ENCODE data around the gene XXYLT1. TPM values are rescaled to one million over a fixed set of nuclear protein-coding genes. Genes with fewer than 3 reads are reported as not detected.
A peak's percentile ranks its signal among the peaks of the same experiment; 100 is the strongest.
"Not testable (repeated sequence)": the region's sequence is repeated elsewhere in the genome, so short reads cannot be mapped to it uniquely, and the experiment has no call there.

The XXYLT1 gene
- total RNA-seq, 6 experiments from 2014 or later = 1.7 to 6.5 (median 2.1) TPM

GRCh38 chr3:195238081-195238571 lies 32.8 kb downstream of the XXYLT1 start:
- Histone ChIP-seq H3K36me3 (no peaks in the 10 kb centered on the region), H3K9me3 (no peaks in the 10 kb centered on the region), H3K27ac (peak overlapping the region; percentile 26 to 51 (median 43)), H3K27me3 (no peaks in the 10 kb centered on the region), H3K4me3 (no peak overlapping the region), H3K4me1 (no peaks in the 10 kb centered on the region)
- DNase-seq (no peak), ATAC-seq (no peak)
- TF ChIP-seq POLR2A (IDR thresholded peaks at IDR 0.05) (no peak), CTCF (IDR thresholded peaks at IDR 0.05) (no peak)
- WGBS (ENCODE audit: insufficient coverage, low coverage, low lambda C conversion rate, missing lambda C conversion rate) = 84% methylated on average over 12 of the region's 12 CpGs
- intact Hi-C loops (cut with DNase I) = no loop called here

- WGBS (ENCODE audit: insufficient coverage, low coverage, low lambda C conversion rate, missing lambda C conversion rate) = 85% methylated on average over 5 of the region's 10 CpGs
- intact Hi-C loops (cut with DNase I) = no loop called here
Measured at GRCh38 chr3:195236801-195237570, 34.0 kb downstream of the XXYLT1 start.

GRCh38 chr3:195236076-195236798 lies 34.7 kb downstream of the XXYLT1 start:
- TF ChIP-seq POLR2A (IDR thresholded peaks at IDR 0.05) = no peak
- TF ChIP-seq CTCF (IDR thresholded peaks at IDR 0.05) = no peak
- H3K4me3 ChIP-seq = no peak overlapping the region
- no peaks in the 10 kb centered on the region for H3K27me3 ChIP-seq
- no peaks in the 10 kb centered on the region for H3K9me3 ChIP-seq
- ATAC-seq (no peak), DNase-seq (no peak)
- 100% methylated on average over 1 of the region's 5 CpGs for WGBS (ENCODE audit: insufficient coverage, low coverage, low lambda C conversion rate, missing lambda C conversion rate)
- intact Hi-C loops (cut with DNase I) = no loop called here
- H3K36me3 ChIP-seq = no peaks in the 10 kb centered on the region
- H3K27ac ChIP-seq = no peak overlapping the region
- H3K4me1 ChIP-seq = no peaks in the 10 kb centered on the region

More at GRCh38 chr3:195236801-195237570, 34.0 kb downstream of the XXYLT1 start:
- Histone ChIP-seq H3K4me3 (no peak overlapping the region), H3K27ac (no peak overlapping the region), H3K36me3 (no peaks in the 10 kb centered on the region), H3K4me1 (no peaks in the 10 kb centered on the region), H3K27me3 (no peaks in the 10 kb centered on the region), H3K9me3 (no peaks in the 10 kb centered on the region)
- ATAC-seq (no peak), DNase-seq (no peak)
- TF ChIP-seq CTCF (IDR thresholded peaks at IDR 0.05) = no peak
- no peak for TF ChIP-seq POLR2A (IDR thresholded peaks at IDR 0.05)

GRCh38 chr3:195230244-195230643 lies 40.7 kb downstream of the XXYLT1 start:
- H3K4me3 ChIP-seq = no peak overlapping the region
- no peak for DNase-seq
- no peaks in the 10 kb centered on the region for H3K9me3 ChIP-seq
- 100% methylated on average over 1 of the region's 1 CpG for WGBS (ENCODE audit: insufficient coverage, low coverage, low lambda C conversion rate, missing lambda C conversion rate)
- no peak for TF ChIP-seq POLR2A (IDR thresholded peaks at IDR 0.05)
- no peak for TF ChIP-seq CTCF (IDR thresholded peaks at IDR 0.05)
- ATAC-seq = no peak
- H3K4me1 ChIP-seq = no peaks in the 10 kb centered on the region
- no peak overlapping the region for H3K27ac ChIP-seq
- intact Hi-C loops (cut with DNase I) = no loop called here
- H3K27me3 ChIP-seq = no peaks in the 10 kb centered on the region
- no peaks in the 10 kb centered on the region for H3K36me3 ChIP-seq

- H3K27ac ChIP-seq = not testable (repeated sequence)
- WGBS (ENCODE audit: insufficient coverage, low coverage, low lambda C conversion rate, missing lambda C conversion rate) = 94% methylated on average over 5 of the region's 5 CpGs
Measured at GRCh38 chr3:195228886-195229285, 42.1 kb downstream of the XXYLT1 start.

More at GRCh38 chr3:195228886-195229285, 42.1 kb downstream of the XXYLT1 start:
- H3K9me3 ChIP-seq; DNase-seq; H3K4me3 ChIP-seq; H3K36me3 ChIP-seq; H3K27me3 ChIP-seq; ATAC-seq; intact Hi-C loops (cut with DNase I); H3K4me1 ChIP-seq: not testable (repeated sequence)

Data from right lobe of liver (tissue), 6 donors.